DOHH2 (cell line): Measurements from ENCODE around the gene SEMA5B.

Experiments used
- CTCF ChIP-seq: fragments of 200-600 bp; sonication (generic); IDR thresholded peaks from one replicate; pipeline ENCODE4 v1.5.1; 2014; ENCODE audit warnings: antibody characterized with exemption, mild to moderate bottlenecking, low read depth, low read length; ENCODE audit not compliant: poor library complexity, severe bottlenecking
- EZH2phosphoT487 ChIP-seq: fragments of 200-600 bp; sonication (generic); IDR thresholded peaks from 2 replicates; pipeline ENCODE4 v1.6.1; 2017; ENCODE audit warnings: borderline replicate concordance, mild to moderate bottlenecking, antibody characterized with exemption, low read length, moderate library complexity, mixed read lengths

GRCh38 chr3:123072152-123072551 lies 44.6 kb upstream of the SEMA5B start:
- no peak for TF ChIP-seq CTCF
- no peak for TF ChIP-seq EZH2phosphoT487
